Astrocyte (in vitro differentiated cells and primary cell): ENCODE measurements around the gene COL5A2. TPM values are rescaled to one million over a fixed set of nuclear protein-coding genes. Genes with fewer than 3 reads are reported as not detected.

Experiments used
- DNase-seq: peaks from one replicate; pipeline ENCODE4 v3.0.0-alpha.2; 2010; ENCODE audit warnings: low read depth
- FAIRE-seq: peaks from 2 replicates; lab custom pipeline; 2011; peaks lifted over from hg19 to GRCh38; lab: Jason Lieb, UNC
- H2AFZ ChIP-seq: 2 replicates; pipeline ENCODE4 v1.6.0; 2012; ENCODE audit warnings: low read depth, low read length, inconsistent platforms
- H3K27ac ChIP-seq: 2 replicates; pipeline ENCODE4 v1.5.1; 2011; ENCODE audit warnings: low read depth, low read length, inconsistent platforms
- H3K27me3 ChIP-seq: 2 replicates; pipeline ENCODE4 v1.6.0; 2011; ENCODE audit warnings: low read length, inconsistent platforms; ENCODE audit not compliant: insufficient read depth
- H3K36me3 ChIP-seq: 2 replicates; pipeline ENCODE4 v1.5.1; 2011; ENCODE audit warnings: low read length, inconsistent platforms; ENCODE audit not compliant: insufficient read depth
- H3K4me1 ChIP-seq: 2 replicates; pipeline ENCODE4 v1.5.1; 2011; ENCODE audit warnings: low read length, inconsistent platforms; ENCODE audit not compliant: insufficient read depth
- H3K4me2 ChIP-seq: 2 replicates; pipeline ENCODE4 v1.6.0; 2012; ENCODE audit warnings: low read length, inconsistent platforms
- H3K4me3 ChIP-seq: 2 replicates; pipeline ENCODE4 v1.5.1; 2011; ENCODE audit warnings: low read depth, mild to moderate bottlenecking, low read length, inconsistent platforms; ENCODE audit not compliant: insufficient read depth
- H3K79me2 ChIP-seq: 2 replicates; pipeline ENCODE4 v1.6.0; 2012; ENCODE audit warnings: mild to moderate bottlenecking, low read length, inconsistent platforms; ENCODE audit not compliant: insufficient read depth
- H3K9ac ChIP-seq: 2 replicates; pipeline ENCODE4 v1.6.0; 2012; ENCODE audit warnings: mild to moderate bottlenecking, low read length, inconsistent platforms
- H3K9me3 ChIP-seq: 2 replicates; pipeline ENCODE4 v1.5.1; 2012; ENCODE audit warnings: low read depth, mild to moderate bottlenecking, low read length, inconsistent platforms; ENCODE audit not compliant: insufficient read depth
- H4K20me1 ChIP-seq: 2 replicates; pipeline ENCODE4 v1.6.0; 2012; ENCODE audit warnings: low read length, inconsistent platforms; ENCODE audit not compliant: insufficient read depth
- H3K27ac Mint-ChIP-seq: one replicate; pipeline ENCODE4 v1.8.0; 2021; ENCODE audit warnings: mild to moderate bottlenecking, mixed read lengths; ENCODE audit not compliant: unreplicated experiment
- H3K27me3 Mint-ChIP-seq: one replicate; pipeline ENCODE4 v1.8.0; 2021; ENCODE audit warnings: low read depth, mixed read lengths; ENCODE audit not compliant: unreplicated experiment
- H3K36me3 Mint-ChIP-seq: one replicate; pipeline ENCODE4 v1.8.0; 2021; ENCODE audit warnings: low read depth, mixed read lengths; ENCODE audit not compliant: unreplicated experiment
- H3K4me1 Mint-ChIP-seq: one replicate; pipeline ENCODE4 v1.8.0; 2021; ENCODE audit warnings: low read depth, mixed read lengths; ENCODE audit not compliant: unreplicated experiment
- H3K4me3 Mint-ChIP-seq: one replicate; pipeline ENCODE4 v1.8.0; 2021; ENCODE audit warnings: mild to moderate bottlenecking, moderate library complexity, mixed read lengths; ENCODE audit not compliant: unreplicated experiment
- H3K9me3 Mint-ChIP-seq: one replicate; pipeline ENCODE4 v1.8.0; 2021; ENCODE audit warnings: mild to moderate bottlenecking, mixed read lengths; ENCODE audit not compliant: unreplicated experiment
- EZH2 ChIP-seq: IDR thresholded peaks from 2 replicates; pipeline ENCODE4 v1.6.1; 2012; ENCODE audit warnings: mild to moderate bottlenecking, low read length, inconsistent platforms; ENCODE audit not compliant: insufficient read depth
- total RNA-seq: library from RNA; stranded (reverse); gene quantifications from 2 replicates; pipeline ENCODE4 v1.2.1, GENCODE V29; 2021
- TF ChIP-seq, protein P1 (sequence below): IDR thresholded peaks from 2 replicates; pipeline ENCODE4 v1.5.1; 2011; ENCODE audit warnings: low read depth, mild to moderate bottlenecking, inconsistent platforms, low read length, moderate library complexity; ENCODE audit not compliant: insufficient read depth

COL5A2 gene
- total RNA-seq, 1 donor from 2014 or later, result 429 TPM

DNA sequence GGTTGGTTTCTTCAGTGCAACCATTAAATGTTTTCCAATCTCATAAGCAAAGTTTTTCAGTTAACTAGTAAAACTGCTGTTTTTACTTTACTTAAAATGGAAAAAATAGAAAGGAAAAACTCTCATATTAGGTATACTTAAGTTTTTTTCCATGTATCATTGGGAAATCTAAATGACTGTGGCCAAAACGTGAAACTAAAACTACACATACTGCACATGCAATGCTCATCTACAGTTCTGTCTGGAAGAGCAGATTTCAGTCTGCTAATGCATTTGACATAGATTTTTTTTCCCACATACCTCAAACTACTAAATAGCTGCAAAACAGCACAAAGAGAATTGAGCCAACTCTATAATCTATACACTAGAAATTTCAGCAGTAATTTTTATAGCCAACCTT is 62.6 kb downstream of the COL5A2 start:
- Histone ChIP-seq H3K27ac (no peak overlapping the region), H4K20me1 (peaks cover 6% of the 10 kb centered on the region), H3K9me3 (no peaks in the 10 kb centered on the region), H2AFZ (no peak overlapping the region), H3K9ac (no peak overlapping the region), H3K4me2 (no peak overlapping the region), H3K4me3 (no peak overlapping the region), H3K27me3 (no peaks in the 10 kb centered on the region), H3K36me3 (no peaks in the 10 kb centered on the region), H3K4me1 (peaks cover 17% of the 10 kb centered on the region), H3K79me2 (peaks cover 93% of the 10 kb centered on the region)
- peak; percentile 43 for FAIRE-seq
- TF ChIP-seq, protein P1, sequence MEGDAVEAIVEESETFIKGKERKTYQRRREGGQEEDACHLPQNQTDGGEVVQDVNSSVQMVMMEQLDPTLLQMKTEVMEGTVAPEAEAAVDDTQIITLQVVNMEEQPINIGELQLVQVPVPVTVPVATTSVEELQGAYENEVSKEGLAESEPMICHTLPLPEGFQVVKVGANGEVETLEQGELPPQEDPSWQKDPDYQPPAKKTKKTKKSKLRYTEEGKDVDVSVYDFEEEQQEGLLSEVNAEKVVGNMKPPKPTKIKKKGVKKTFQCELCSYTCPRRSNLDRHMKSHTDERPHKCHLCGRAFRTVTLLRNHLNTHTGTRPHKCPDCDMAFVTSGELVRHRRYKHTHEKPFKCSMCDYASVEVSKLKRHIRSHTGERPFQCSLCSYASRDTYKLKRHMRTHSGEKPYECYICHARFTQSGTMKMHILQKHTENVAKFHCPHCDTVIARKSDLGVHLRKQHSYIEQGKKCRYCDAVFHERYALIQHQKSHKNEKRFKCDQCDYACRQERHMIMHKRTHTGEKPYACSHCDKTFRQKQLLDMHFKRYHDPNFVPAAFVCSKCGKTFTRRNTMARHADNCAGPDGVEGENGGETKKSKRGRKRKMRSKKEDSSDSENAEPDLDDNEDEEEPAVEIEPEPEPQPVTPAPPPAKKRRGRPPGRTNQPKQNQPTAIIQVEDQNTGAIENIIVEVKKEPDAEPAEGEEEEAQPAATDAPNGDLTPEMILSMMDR, result no peak
- no peak for TF ChIP-seq EZH2
- Mint-ChIP-seq H3K9me3 (peaks cover 2% of the 10 kb centered on the region), H3K36me3 (peaks cover under 1% of the 10 kb centered on the region), H3K4me1 (peaks cover 44% of the 10 kb centered on the region), H3K27me3 (no peaks in the 10 kb centered on the region), H3K27ac (peak overlapping the region; percentile 23), H3K4me3 (no peak overlapping the region)
- DNase-seq, result no peak

DNA sequence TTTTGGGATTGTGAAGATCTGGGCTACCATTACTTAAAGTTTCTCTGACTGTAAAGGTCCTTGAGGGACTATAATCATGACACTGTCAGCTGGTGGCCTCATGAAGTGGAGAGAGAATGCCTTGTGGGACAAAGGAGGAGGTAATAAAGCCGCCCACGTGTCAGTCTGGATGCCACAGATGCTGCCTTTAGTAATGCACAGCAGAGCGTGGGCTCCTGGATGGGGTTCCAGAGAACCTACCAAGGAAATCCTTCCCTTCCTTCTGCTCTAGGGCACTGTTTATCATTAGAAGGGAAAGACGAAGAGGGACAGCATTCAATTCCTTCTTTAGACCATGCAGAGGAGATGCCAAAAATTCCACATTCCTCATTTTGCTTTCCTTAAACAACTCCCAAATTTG is 63.5 kb downstream of the COL5A2 start:
- FAIRE-seq, result no peak
- H3K79me2 ChIP-seq, result peaks cover 92% of the 10 kb centered on the region
- peak overlapping the region; percentile 23 for H3K4me2 ChIP-seq
- peaks cover 6% of the 10 kb centered on the region for H4K20me1 ChIP-seq
- H2AFZ ChIP-seq, result no peak overlapping the region
- peak overlapping the region; percentile 11 for H3K9ac ChIP-seq
- H3K9me3 ChIP-seq, result no peaks in the 10 kb centered on the region
- TF ChIP-seq EZH2, result no peak
- no peaks in the 10 kb centered on the region for H3K27me3 ChIP-seq
- no peaks in the 10 kb centered on the region for H3K27me3 Mint-ChIP-seq
- no peak for DNase-seq
- H3K27ac ChIP-seq, result no peak overlapping the region
- no peaks in the 10 kb centered on the region for H3K36me3 Mint-ChIP-seq
- no peaks in the 10 kb centered on the region for H3K36me3 ChIP-seq
- H3K9me3 Mint-ChIP-seq, result no peaks in the 10 kb centered on the region
- peaks cover 17% of the 10 kb centered on the region for H3K4me1 ChIP-seq
- peak overlapping the region; percentile 75 for H3K27ac Mint-ChIP-seq
- peaks cover 47% of the 10 kb centered on the region for H3K4me1 Mint-ChIP-seq
- H3K4me3 Mint-ChIP-seq, result no peak overlapping the region
- no peak overlapping the region for H3K4me3 ChIP-seq

DNA sequence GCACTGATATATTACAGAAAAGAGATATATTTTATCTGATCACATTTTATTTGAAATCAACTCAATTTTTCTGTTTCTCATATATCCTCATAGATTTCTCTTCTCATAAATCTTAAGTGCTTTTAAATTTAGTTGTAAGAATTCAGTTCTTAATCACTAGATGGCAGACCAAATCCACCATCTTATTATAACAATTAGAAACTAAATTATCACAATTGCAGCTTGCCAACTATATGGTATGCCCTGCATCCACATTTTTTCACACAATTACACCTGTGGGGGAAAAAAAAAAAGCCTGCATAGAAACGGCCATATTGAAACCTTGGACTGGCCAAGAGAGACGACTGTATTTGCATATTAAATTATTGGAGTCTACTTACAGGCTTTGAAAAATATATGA is 64.4 kb downstream of the COL5A2 start:
- H3K36me3 ChIP-seq, result no peaks in the 10 kb centered on the region
- no peaks in the 10 kb centered on the region for H3K9me3 ChIP-seq
- H3K4me1 Mint-ChIP-seq, result peaks cover 49% of the 10 kb centered on the region
- no peak overlapping the region for H3K4me3 ChIP-seq
- no peaks in the 10 kb centered on the region for H3K36me3 Mint-ChIP-seq
- no peak overlapping the region for H3K4me3 Mint-ChIP-seq
- no peak overlapping the region for H2AFZ ChIP-seq
- H3K27me3 ChIP-seq, result no peaks in the 10 kb centered on the region
- H3K9me3 Mint-ChIP-seq, result no peaks in the 10 kb centered on the region
- H3K4me1 ChIP-seq, result peaks cover 17% of the 10 kb centered on the region
- no peak overlapping the region for H3K9ac ChIP-seq
- H3K27ac Mint-ChIP-seq, result peak overlapping the region; percentile 53
- FAIRE-seq (no peak), DNase-seq (no peak)
- H3K79me2 ChIP-seq, result peaks cover 92% of the 10 kb centered on the region
- H3K27ac ChIP-seq, result no peak overlapping the region
- peaks cover 6% of the 10 kb centered on the region for H4K20me1 ChIP-seq
- TF ChIP-seq, protein P1, result no peak
- no peak for TF ChIP-seq EZH2
- no peaks in the 10 kb centered on the region for H3K27me3 Mint-ChIP-seq
- H3K4me2 ChIP-seq, result no peak overlapping the region
